WTC11 (cell line): Measurements from ENCODE around the gene CLDN22.

Experiments
- ESRRA ChIP-seq: sonication (generic); formaldehyde crosslinking; IDR thresholded peaks from 2 replicates; pipeline ENCODE4 v1.8.1; 2022; ENCODE audit warnings: mild to moderate bottlenecking, missing genetic modification reagents, borderline replicate concordance
- KAT7 ChIP-seq: sonication (generic); formaldehyde crosslinking; IDR thresholded peaks from 2 replicates; pipeline ENCODE4 v1.8.1; 2023; ENCODE audit warnings: missing genetic modification reagents, mild to moderate bottlenecking, borderline replicate concordance
- NFE2L1 ChIP-seq: sonication (generic); formaldehyde crosslinking; IDR thresholded peaks from 2 replicates; pipeline ENCODE4 v1.8.1; 2023; ENCODE audit warnings: missing genetic modification reagents
- NFYB ChIP-seq: sonication (generic); formaldehyde crosslinking; conservative IDR thresholded peaks from 2 replicates; pipeline ENCODE4 v1.8.0; 2022; ENCODE audit warnings: low read depth, missing genetic modification reagents
- SP1 ChIP-seq: sonication (generic); formaldehyde crosslinking; conservative IDR thresholded peaks from 2 replicates; pipeline ENCODE4 v1.8.1; 2022; ENCODE audit warnings: missing genetic modification reagents
- ZBTB21 ChIP-seq: sonication (generic); formaldehyde crosslinking; IDR thresholded peaks from 2 replicates; pipeline ENCODE4 v1.8.1; 2023; ENCODE audit warnings: mild to moderate bottlenecking, missing genetic modification reagents, borderline replicate concordance
- ZNF121 ChIP-seq: sonication (generic); formaldehyde crosslinking; IDR thresholded peaks from 2 replicates; pipeline ENCODE4 v1.8.0; 2023; ENCODE audit warnings: missing genetic modification reagents
- TF ChIP-seq, protein P1 (sequence below): fragments of 200-600 bp; IDR thresholded peaks from 2 replicates; pipeline ENCODE4 v1.8.0; 2022; ENCODE audit warnings: antibody characterized with exemption
- TF ChIP-seq, protein P2 (sequence below): sonication (generic); formaldehyde crosslinking; IDR thresholded peaks from 2 replicates; pipeline ENCODE4 v1.8.0; 2022; ENCODE audit warnings: mild to moderate bottlenecking, missing genetic modification reagents
- TF ChIP-seq, protein P3 (sequence below): sonication (generic); formaldehyde crosslinking; IDR thresholded peaks from 2 replicates; pipeline ENCODE4 v1.8.0; 2023; ENCODE audit warnings: missing genetic modification reagents
- TF ChIP-seq, protein P4 (sequence below): sonication (generic); formaldehyde crosslinking; IDR thresholded peaks from 2 replicates; pipeline ENCODE4 v1.8.0; 2022; ENCODE audit warnings: mild to moderate bottlenecking, missing genetic modification reagents
- TF ChIP-seq, protein P5 (sequence below): sonication (generic); formaldehyde crosslinking; IDR thresholded peaks from 2 replicates; pipeline ENCODE4 v1.8.0; 2022; ENCODE audit warnings: mild to moderate bottlenecking, missing genetic modification reagents
- TF ChIP-seq, protein P6 (sequence below): sonication (generic); formaldehyde crosslinking; IDR thresholded peaks from 2 replicates; pipeline ENCODE4 v1.8.1; 2023; ENCODE audit warnings: mild to moderate bottlenecking, missing genetic modification reagents, borderline replicate concordance

DNA sequence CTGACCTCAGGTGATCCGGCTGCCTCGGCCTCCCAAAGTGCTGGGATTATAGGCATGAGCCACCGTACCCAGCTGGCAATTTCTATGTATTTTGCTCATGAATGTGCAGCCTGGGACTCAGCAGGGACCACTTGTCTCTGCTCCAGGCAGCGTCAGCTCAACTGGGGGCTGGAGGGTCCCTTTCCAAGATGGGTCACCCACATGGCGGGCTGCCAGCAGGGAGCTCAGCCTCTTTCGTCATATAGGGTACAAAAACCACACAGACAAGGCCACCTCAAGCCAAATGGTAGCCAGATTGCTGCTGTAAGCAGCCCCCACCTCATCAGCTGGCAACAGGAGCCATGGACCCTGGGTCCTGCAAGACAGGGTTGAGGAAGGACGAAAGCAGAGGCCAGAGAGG lies 4.5 kb upstream of the CLDN22 start:
- TF ChIP-seq, protein P1, sequence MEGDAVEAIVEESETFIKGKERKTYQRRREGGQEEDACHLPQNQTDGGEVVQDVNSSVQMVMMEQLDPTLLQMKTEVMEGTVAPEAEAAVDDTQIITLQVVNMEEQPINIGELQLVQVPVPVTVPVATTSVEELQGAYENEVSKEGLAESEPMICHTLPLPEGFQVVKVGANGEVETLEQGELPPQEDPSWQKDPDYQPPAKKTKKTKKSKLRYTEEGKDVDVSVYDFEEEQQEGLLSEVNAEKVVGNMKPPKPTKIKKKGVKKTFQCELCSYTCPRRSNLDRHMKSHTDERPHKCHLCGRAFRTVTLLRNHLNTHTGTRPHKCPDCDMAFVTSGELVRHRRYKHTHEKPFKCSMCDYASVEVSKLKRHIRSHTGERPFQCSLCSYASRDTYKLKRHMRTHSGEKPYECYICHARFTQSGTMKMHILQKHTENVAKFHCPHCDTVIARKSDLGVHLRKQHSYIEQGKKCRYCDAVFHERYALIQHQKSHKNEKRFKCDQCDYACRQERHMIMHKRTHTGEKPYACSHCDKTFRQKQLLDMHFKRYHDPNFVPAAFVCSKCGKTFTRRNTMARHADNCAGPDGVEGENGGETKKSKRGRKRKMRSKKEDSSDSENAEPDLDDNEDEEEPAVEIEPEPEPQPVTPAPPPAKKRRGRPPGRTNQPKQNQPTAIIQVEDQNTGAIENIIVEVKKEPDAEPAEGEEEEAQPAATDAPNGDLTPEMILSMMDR: no peak
- TF ChIP-seq NFYB (CRISPR knock-in tag) (no peak), SP1 (no peak), NFE2L1 (CRISPR knock-in tag) (no peak), ESRRA (CRISPR knock-in tag) (no peak), KAT7 (CRISPR knock-in tag) (no peak), ZNF121 (CRISPR knock-in tag) (no peak), ZBTB21 (CRISPR knock-in tag) (no peak)
- TF ChIP-seq, protein P2, sequence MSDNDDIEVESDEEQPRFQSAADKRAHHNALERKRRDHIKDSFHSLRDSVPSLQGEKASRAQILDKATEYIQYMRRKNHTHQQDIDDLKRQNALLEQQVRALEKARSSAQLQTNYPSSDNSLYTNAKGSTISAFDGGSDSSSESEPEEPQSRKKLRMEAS (CRISPR knock-in tag): no peak
- TF ChIP-seq, protein P3, sequence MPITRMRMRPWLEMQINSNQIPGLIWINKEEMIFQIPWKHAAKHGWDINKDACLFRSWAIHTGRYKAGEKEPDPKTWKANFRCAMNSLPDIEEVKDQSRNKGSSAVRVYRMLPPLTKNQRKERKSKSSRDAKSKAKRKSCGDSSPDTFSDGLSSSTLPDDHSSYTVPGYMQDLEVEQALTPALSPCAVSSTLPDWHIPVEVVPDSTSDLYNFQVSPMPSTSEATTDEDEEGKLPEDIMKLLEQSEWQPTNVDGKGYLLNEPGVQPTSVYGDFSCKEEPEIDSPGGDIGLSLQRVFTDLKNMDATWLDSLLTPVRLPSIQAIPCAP (CRISPR knock-in tag): no peak
- TF ChIP-seq, protein P4, sequence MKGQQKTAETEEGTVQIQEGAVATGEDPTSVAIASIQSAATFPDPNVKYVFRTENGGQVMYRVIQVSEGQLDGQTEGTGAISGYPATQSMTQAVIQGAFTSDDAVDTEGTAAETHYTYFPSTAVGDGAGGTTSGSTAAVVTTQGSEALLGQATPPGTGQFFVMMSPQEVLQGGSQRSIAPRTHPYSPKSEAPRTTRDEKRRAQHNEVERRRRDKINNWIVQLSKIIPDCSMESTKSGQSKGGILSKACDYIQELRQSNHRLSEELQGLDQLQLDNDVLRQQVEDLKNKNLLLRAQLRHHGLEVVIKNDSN (CRISPR knock-in tag): no peak
- TF ChIP-seq, protein P5, sequence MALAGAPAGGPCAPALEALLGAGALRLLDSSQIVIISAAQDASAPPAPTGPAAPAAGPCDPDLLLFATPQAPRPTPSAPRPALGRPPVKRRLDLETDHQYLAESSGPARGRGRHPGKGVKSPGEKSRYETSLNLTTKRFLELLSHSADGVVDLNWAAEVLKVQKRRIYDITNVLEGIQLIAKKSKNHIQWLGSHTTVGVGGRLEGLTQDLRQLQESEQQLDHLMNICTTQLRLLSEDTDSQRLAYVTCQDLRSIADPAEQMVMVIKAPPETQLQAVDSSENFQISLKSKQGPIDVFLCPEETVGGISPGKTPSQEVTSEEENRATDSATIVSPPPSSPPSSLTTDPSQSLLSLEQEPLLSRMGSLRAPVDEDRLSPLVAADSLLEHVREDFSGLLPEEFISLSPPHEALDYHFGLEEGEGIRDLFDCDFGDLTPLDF (CRISPR knock-in tag): no peak
- TF ChIP-seq, protein P6, sequence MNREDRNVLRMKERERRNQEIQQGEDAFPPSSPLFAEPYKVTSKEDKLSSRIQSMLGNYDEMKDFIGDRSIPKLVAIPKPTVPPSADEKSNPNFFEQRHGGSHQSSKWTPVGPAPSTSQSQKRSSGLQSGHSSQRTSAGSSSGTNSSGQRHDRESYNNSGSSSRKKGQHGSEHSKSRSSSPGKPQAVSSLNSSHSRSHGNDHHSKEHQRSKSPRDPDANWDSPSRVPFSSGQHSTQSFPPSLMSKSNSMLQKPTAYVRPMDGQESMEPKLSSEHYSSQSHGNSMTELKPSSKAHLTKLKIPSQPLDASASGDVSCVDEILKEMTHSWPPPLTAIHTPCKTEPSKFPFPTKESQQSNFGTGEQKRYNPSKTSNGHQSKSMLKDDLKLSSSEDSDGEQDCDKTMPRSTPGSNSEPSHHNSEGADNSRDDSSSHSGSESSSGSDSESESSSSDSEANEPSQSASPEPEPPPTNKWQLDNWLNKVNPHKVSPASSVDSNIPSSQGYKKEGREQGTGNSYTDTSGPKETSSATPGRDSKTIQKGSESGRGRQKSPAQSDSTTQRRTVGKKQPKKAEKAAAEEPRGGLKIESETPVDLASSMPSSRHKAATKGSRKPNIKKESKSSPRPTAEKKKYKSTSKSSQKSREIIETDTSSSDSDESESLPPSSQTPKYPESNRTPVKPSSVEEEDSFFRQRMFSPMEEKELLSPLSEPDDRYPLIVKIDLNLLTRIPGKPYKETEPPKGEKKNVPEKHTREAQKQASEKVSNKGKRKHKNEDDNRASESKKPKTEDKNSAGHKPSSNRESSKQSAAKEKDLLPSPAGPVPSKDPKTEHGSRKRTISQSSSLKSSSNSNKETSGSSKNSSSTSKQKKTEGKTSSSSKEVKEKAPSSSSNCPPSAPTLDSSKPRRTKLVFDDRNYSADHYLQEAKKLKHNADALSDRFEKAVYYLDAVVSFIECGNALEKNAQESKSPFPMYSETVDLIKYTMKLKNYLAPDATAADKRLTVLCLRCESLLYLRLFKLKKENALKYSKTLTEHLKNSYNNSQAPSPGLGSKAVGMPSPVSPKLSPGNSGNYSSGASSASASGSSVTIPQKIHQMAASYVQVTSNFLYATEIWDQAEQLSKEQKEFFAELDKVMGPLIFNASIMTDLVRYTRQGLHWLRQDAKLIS: no peak
